OCI-LY7 (cell line): ENCODE results near the gene GPR146.
"Not testable (repeated sequence)": the region's sequence is repeated elsewhere in the genome, so short reads cannot be mapped to it uniquely, and the experiment has no call there.

ENCODE experiments used
- EZH2phosphoT487 ChIP-seq: fragments of 200-600 bp; sonication (generic); IDR thresholded peaks from 2 replicates; pipeline ENCODE4 v1.6.1; 2018; ENCODE audit warnings: low read depth, borderline replicate concordance, mild to moderate bottlenecking, mixed run types, antibody characterized with exemption, low read length, moderate library complexity, mixed read lengths
- TF ChIP-seq, protein P1 (sequence below): fragments of 200-600 bp; sonication (generic); conservative IDR thresholded peaks from 2 replicates; pipeline ENCODE4 v1.5.1; 2014; ENCODE audit warnings: mild to moderate bottlenecking, antibody characterized with exemption, low read length, moderate library complexity, mixed read lengths

DNA sequence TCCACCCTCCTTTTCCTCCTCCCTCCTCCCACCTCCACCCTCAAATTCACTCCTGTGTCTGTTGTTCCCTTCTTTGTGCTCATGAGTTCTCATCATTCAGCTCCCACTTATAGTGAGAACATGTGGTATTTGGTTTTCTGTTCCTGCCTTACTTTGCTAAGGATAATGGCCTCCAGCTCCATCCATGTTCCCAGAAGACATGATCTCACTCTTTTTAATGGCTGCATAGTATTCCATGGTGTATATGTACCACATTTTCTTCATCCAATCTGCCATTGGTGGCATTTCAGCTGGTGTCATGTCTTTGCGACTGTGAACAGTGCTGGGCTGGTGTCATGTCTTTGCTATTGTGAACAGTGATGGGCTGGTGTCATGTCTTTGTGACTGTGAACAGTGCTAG is 9.6 kb upstream of the GPR146 start:
- TF ChIP-seq, protein P1, sequence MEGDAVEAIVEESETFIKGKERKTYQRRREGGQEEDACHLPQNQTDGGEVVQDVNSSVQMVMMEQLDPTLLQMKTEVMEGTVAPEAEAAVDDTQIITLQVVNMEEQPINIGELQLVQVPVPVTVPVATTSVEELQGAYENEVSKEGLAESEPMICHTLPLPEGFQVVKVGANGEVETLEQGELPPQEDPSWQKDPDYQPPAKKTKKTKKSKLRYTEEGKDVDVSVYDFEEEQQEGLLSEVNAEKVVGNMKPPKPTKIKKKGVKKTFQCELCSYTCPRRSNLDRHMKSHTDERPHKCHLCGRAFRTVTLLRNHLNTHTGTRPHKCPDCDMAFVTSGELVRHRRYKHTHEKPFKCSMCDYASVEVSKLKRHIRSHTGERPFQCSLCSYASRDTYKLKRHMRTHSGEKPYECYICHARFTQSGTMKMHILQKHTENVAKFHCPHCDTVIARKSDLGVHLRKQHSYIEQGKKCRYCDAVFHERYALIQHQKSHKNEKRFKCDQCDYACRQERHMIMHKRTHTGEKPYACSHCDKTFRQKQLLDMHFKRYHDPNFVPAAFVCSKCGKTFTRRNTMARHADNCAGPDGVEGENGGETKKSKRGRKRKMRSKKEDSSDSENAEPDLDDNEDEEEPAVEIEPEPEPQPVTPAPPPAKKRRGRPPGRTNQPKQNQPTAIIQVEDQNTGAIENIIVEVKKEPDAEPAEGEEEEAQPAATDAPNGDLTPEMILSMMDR: not testable (repeated sequence)
- TF ChIP-seq EZH2phosphoT487: not testable (repeated sequence)
